Smooth muscle cell (in vitro differentiated cells): ENCODE data around the gene GRIK1. TPM values are rescaled to one million over a fixed set of nuclear protein-coding genes. Genes with fewer than 3 reads are reported as not detected.

ENCODE experiments used
- DNase-seq: peaks from one replicate; lab custom pipeline; 2025; ENCODE audit not compliant: unreplicated experiment; lab: John Stamatoyannopoulos, UW
- H2AFZ ChIP-seq: fragments of 200-600 bp; sonication (generic); 2 replicates; pipeline ENCODE4 v1.6.0; 2016; ENCODE audit warnings: antibody characterized with exemption, low read depth, mild to moderate bottlenecking
- H3F3A ChIP-seq: fragments of 200-600 bp; sonication (generic); 2 replicates; pipeline ENCODE4 v1.6.0; 2017; ENCODE audit warnings: antibody characterized with exemption, low read depth
- H3K27ac ChIP-seq: fragments of 200-600 bp; sonication (generic); 2 replicates; pipeline ENCODE4 v1.5.1; 2016; ENCODE audit warnings: low read depth, mild to moderate bottlenecking
- H3K27me3 ChIP-seq: fragments of 200-600 bp; sonication (generic); 2 replicates; pipeline ENCODE4 v1.6.1; 2016; ENCODE audit warnings: low read depth, mild to moderate bottlenecking
- H3K36me3 ChIP-seq: fragments of 200-600 bp; sonication (generic); 2 replicates; pipeline ENCODE4 v1.5.1; 2016; ENCODE audit warnings: low read depth
- H3K4me1 ChIP-seq: fragments of 200-600 bp; sonication (generic); 2 replicates; pipeline ENCODE4 v1.5.1; 2016; ENCODE audit warnings: low read depth
- H3K4me2 ChIP-seq: fragments of 200-600 bp; sonication (generic); 2 replicates; pipeline ENCODE4 v1.6.0; 2016; ENCODE audit warnings: mild to moderate bottlenecking
- H3K4me3 ChIP-seq: fragments of 200-600 bp; sonication (generic); 2 replicates; pipeline ENCODE4 v1.5.1; 2016; ENCODE audit warnings: mild to moderate bottlenecking
- H3K79me2 ChIP-seq: fragments of 200-600 bp; sonication (generic); 2 replicates; pipeline ENCODE4 v1.6.0; 2016; ENCODE audit warnings: low read depth, mild to moderate bottlenecking
- H3K9ac ChIP-seq: fragments of 200-600 bp; sonication (generic); 2 replicates; pipeline ENCODE4 v1.6.0; 2016; ENCODE audit warnings: low read depth
- H3K9me3 ChIP-seq: fragments of 200-600 bp; sonication (generic); replicated peaks from 2 replicates; pipeline ENCODE4 v1.5.1; 2016; ENCODE audit warnings: low read depth
- H4K20me1 ChIP-seq: fragments of 200-600 bp; sonication (generic); 2 replicates; pipeline ENCODE4 v1.6.0; 2016; ENCODE audit warnings: low read depth
- CTCF ChIP-seq: fragments of 200-600 bp; sonication (generic); IDR thresholded peaks from 2 replicates; pipeline ENCODE4 v1.5.1; 2017; ENCODE audit warnings: borderline replicate concordance, mild to moderate bottlenecking, antibody characterized with exemption; ENCODE audit not compliant: insufficient read depth, poor library complexity, severe bottlenecking
- WGBS: methylation state at CpG from one replicate; pipeline ENCODE4 v1.1.7; 2016; ENCODE audit warnings: low lambda C conversion rate; 5-methylcytosine and 5-hydroxymethylcytosine counted together
- polyA plus RNA-seq: library from polyadenylated mRNA; unstranded; fragments of >200 nt; fragmentation: Nextera tagmentation; extraction: Ambion mirVana; gene quantifications from 2 replicates; pipeline ENCODE4 v1.2.1, GENCODE V29; 2016
- total RNA-seq: library from RNA; depleted of rRNA; stranded (reverse); fragments of >200 nt; gene quantifications from 2 replicates; pipeline ENCODE4 v1.2.3, GENCODE V29; 2014

The GRIK1 gene
- total and polyA plus RNA-seq, 2 experiments from 2014 or later = 0.09 TPM; not detected in 1

DNA sequence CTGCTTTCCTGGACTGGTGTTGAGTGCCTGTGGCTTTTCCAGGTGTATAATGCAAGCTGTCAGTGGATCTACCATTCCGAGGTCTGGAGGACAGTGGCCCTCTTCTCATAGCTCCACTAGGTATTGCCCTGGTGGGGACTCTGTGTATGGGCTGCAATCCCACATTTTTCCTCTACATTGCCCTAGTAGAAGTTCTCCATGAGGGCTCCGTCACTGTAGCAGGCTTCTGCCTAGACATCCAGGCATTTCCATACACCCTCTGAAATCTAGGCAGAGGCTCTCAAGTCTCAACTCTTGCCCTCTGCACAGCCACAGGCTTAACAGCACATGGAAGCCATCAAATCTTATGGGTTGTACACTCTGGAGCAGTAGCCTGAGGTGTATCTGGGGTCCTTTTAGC is 107.6 kb downstream of the GRIK1 start:
- 78% methylated on average over 2 of the region's 2 CpGs for WGBS
- H3F3A ChIP-seq = no peaks in the 10 kb centered on the region

DNA sequence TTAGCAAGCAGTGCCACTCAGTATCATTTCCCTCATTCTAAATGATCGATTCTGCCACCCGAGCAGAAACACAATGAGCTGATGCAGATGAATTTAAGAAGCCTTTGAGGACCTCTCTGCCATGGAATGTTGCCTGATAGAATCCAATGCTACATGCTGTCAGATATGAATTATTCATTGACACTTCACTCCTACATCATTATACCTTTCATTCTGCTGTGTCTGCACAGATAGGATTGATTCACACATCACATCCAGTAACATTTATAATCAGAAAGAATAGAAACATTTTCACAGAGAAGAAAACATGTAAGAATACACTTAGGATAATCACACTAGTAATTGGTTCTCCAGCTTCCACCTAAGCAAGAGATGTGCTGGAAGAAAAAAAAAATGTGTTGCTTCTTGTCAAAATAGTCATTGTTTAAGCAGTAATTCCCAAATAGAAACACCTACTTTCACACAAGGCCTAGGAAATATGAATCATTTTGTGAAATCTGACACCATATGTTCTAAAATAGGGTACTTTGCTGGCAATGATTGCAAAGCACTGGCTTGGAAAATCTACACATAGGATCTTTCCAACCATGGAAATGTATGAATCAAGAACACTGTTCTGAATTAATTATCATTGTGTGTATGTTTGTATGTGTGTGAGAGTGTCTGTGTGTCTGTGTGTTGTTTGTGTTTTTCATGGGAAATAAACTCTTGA is 110.1 kb downstream of the GRIK1 start:
- no peak overlapping the region for H3K9ac ChIP-seq
- no peaks in the 10 kb centered on the region for H3K36me3 ChIP-seq
- 96% methylated on average over 2 of the region's 2 CpGs for WGBS
- no peak overlapping the region for H2AFZ ChIP-seq
- H3K4me2 ChIP-seq = no peak overlapping the region
- no peaks in the 10 kb centered on the region for H3K4me1 ChIP-seq
- H3K9me3 ChIP-seq = no peaks in the 10 kb centered on the region
- H4K20me1 ChIP-seq = no peaks in the 10 kb centered on the region
- H3K27me3 ChIP-seq = no peaks in the 10 kb centered on the region
- H3K79me2 ChIP-seq = no peaks in the 10 kb centered on the region
- DNase-seq = no peak
- no peak overlapping the region for H3K4me3 ChIP-seq
- H3K27ac ChIP-seq = no peak overlapping the region
- no peaks in the 10 kb centered on the region for H3F3A ChIP-seq
- no peak for TF ChIP-seq CTCF

More for the DNA sequence above, 107.6 kb downstream of the GRIK1 start:
- H4K20me1 ChIP-seq = no peaks in the 10 kb centered on the region
- no peaks in the 10 kb centered on the region for H3K9me3 ChIP-seq
- TF ChIP-seq CTCF = no peak
- no peak overlapping the region for H3K9ac ChIP-seq
- H3K36me3 ChIP-seq = no peaks in the 10 kb centered on the region
- H3K27me3 ChIP-seq = no peaks in the 10 kb centered on the region
- DNase-seq = no peak
- no peak overlapping the region for H3K27ac ChIP-seq
- H2AFZ ChIP-seq = no peak overlapping the region
- H3K4me3 ChIP-seq = no peak overlapping the region
- no peaks in the 10 kb centered on the region for H3K4me1 ChIP-seq
- H3K79me2 ChIP-seq = no peaks in the 10 kb centered on the region
- no peak overlapping the region for H3K4me2 ChIP-seq

- no peaks in the 10 kb centered on the region for H3K36me3 ChIP-seq
- WGBS = 88% methylated on average over 2 of the region's 2 CpGs
Measured at GRCh38 chr21:29827647-29828046, 112.1 kb downstream of the GRIK1 start.

More at GRCh38 chr21:29827647-29828046, 112.1 kb downstream of the GRIK1 start:
- Histone ChIP-seq H3F3A (no peaks in the 10 kb centered on the region), H3K27me3 (no peaks in the 10 kb centered on the region), H3K9me3 (no peaks in the 10 kb centered on the region), H3K27ac (no peak overlapping the region), H3K4me2 (no peak overlapping the region), H3K4me3 (no peak overlapping the region), H2AFZ (no peak overlapping the region), H3K4me1 (no peaks in the 10 kb centered on the region), H3K9ac (no peak overlapping the region), H3K79me2 (no peaks in the 10 kb centered on the region), H4K20me1 (no peaks in the 10 kb centered on the region)
- no peak for DNase-seq
- TF ChIP-seq CTCF = no peak
